K562 (cell line): ENCODE data around the gene DPP9. TPM values are rescaled to one million over a fixed set of nuclear protein-coding genes. Genes with fewer than 3 reads are reported as not detected.

Experiments used
- ATAC-seq: fragments of 200-7000 bp; cut with Tn5 transposase; 3 replicates; pipeline ENCODE4 v1.9.1; 2020; ENCODE audit warnings: moderate library complexity
- BruUV-seq: library from RNA; stranded (reverse); fragments of 400-500 nt; replicated peaks from 2 replicates; lab custom pipeline; 2021; lab: Mats Ljungman, UMichigan
- CTCF ChIA-PET: fragments of 300-600 bp; formaldehyde crosslinking; extraction: SDS; loops from one replicate; lab custom pipeline; 2021; ENCODE audit warnings: low intra/inter-chr PET ratio; lab: Yijun Ruan, JAX
- POLR2A ChIA-PET: fragments of 300-600, 350-650 bp; sonication (Branson Sonifier 250); formaldehyde crosslinking; extraction: SDS; loops from one replicate; lab custom pipeline; 2021; ENCODE audit warnings: antibody characterized with exemption, inconsistent platforms; lab: Yijun Ruan, JAX
- DNase-seq, 4 experiments: peaks; one replicate each; pipeline versions ENCODE4 v3.0.0 to v3.0.0-alpha.2; 2011 to 2018; ENCODE audit warnings: low spot score in 3 of 4, mixed read lengths in 3 of 4; ENCODE audit errors: extremely low read depth in 1 of 4
- FAIRE-seq: peaks from 2 replicates; lab custom pipeline; 2011; peaks lifted over from hg19 to GRCh38; lab: Jason Lieb, UNC
- H2AFZ ChIP-seq: 2 replicates; pipeline ENCODE4 v1.6.0; 2011; ENCODE audit warnings: low read depth, low read length, control low read depth, inconsistent platforms
- H3K27ac ChIP-seq: fragments of 200-600 bp; 3 replicates; pipeline ENCODE4 v1.8.0; 2011; ENCODE audit warnings: low read depth, mild to moderate bottlenecking, control low read depth, inconsistent platforms, low read length, moderate library complexity, mixed read lengths; ENCODE audit errors: extremely low read depth
- H3K27me3 ChIP-seq, 2 experiments: fragments of 300-600 bp in 1 of 2; 2 replicates in 1 of 2; 3 replicates in 1 of 2; pipeline versions ENCODE4 v1.6.0 to v1.8.0; 2011; ENCODE audit warnings: inconsistent platforms in 2 of 2, low read length in 2 of 2, mild to moderate bottlenecking in 1 of 2, mixed read lengths in 1 of 2, moderate library complexity in 1 of 2; ENCODE audit not compliant: control insufficient read depth in 2 of 2, insufficient read depth in 2 of 2
- H3K36me3 ChIP-seq: fragments of 300-600 bp; 3 replicates; pipeline ENCODE4 v1.8.0; 2011; ENCODE audit warnings: mild to moderate bottlenecking, low read length, inconsistent platforms; ENCODE audit not compliant: control insufficient read depth, insufficient read depth
- H3K4me1 ChIP-seq, 2 experiments: fragments of 200-600 bp in 1 of 2; replicated peaks in 1 of 2; 2 replicates in 1 of 2; 3 replicates in 1 of 2; pipeline versions ENCODE4 v1.5.1 to v1.8.0; 2011; ENCODE audit warnings: inconsistent platforms in 2 of 2, low read length in 2 of 2, mild to moderate bottlenecking in 1 of 2, mixed read lengths in 1 of 2, moderate library complexity in 1 of 2; ENCODE audit not compliant: control insufficient read depth in 2 of 2, insufficient read depth in 2 of 2
- H3K4me2 ChIP-seq: 2 replicates; pipeline ENCODE4 v1.6.1; 2011; ENCODE audit warnings: low read length, control low read depth, inconsistent platforms, mixed read lengths; ENCODE audit not compliant: insufficient read depth
- H3K4me3 ChIP-seq: fragments of 200-600 bp; sonication (generic), shearing (Covaris generic); 2 replicates; pipeline ENCODE4 v1.5.1; 2016; ENCODE audit warnings: control low read depth, inconsistent platforms
- H3K79me2 ChIP-seq: fragments of 200-600 bp; 3 replicates; pipeline ENCODE4 v1.8.0; 2011; ENCODE audit warnings: low read length, inconsistent platforms; ENCODE audit not compliant: control insufficient read depth, insufficient read depth
- H3K9ac ChIP-seq, 2 experiments: 2 replicates each; pipeline versions ENCODE4 v1.6.0 to v1.6.1; 2011; ENCODE audit warnings: low read depth in 2 of 2, low read length in 2 of 2, control low read depth in 1 of 2, inconsistent platforms in 1 of 2, mild to moderate bottlenecking in 1 of 2, mixed read lengths in 1 of 2; ENCODE audit not compliant: insufficient read depth in 1 of 2
- H3K9me1 ChIP-seq: one replicate; pipeline ENCODE4 v1.6.0; 2011; ENCODE audit warnings: inconsistent platforms, mild to moderate bottlenecking, low read length, moderate library complexity; ENCODE audit not compliant: control insufficient read depth, insufficient read depth
- H3K9me3 ChIP-seq: replicated peaks from 2 replicates; pipeline ENCODE4 v1.5.1; 2011; ENCODE audit warnings: low read depth, low read length, inconsistent platforms; ENCODE audit not compliant: control insufficient read depth, insufficient read depth
- H4K20me1 ChIP-seq: replicated peaks from 2 replicates; pipeline ENCODE4 v1.6.1; 2011; ENCODE audit warnings: low read length, inconsistent platforms, mixed read lengths; ENCODE audit not compliant: control insufficient read depth, insufficient read depth
- CHD4 ChIP-seq: fragments of 200-600 bp; sonication (generic); IDR thresholded peaks from 3 replicates; pipeline ENCODE4 v1.6.1; 2012; ENCODE audit warnings: low read depth, mild to moderate bottlenecking, mixed read lengths, low read length, inconsistent platforms; ENCODE audit not compliant: insufficient read depth, insufficient replicate concordance, poor library complexity, severe bottlenecking
- E2F8 ChIP-seq: fragments of 450-650 bp; IDR thresholded peaks from 2 replicates; pipeline ENCODE4 v1.7.1; 2018; ENCODE audit warnings: mild to moderate bottlenecking, low read depth; ENCODE audit not compliant: partially characterized antibody
- GTF2F1 ChIP-seq: IDR thresholded peaks from 2 replicates; pipeline ENCODE4 v1.6.1; 2011; ENCODE audit warnings: low read depth, low read length, improper control_type of control experiment
- PBX2 ChIP-seq, 2 experiments: IDR thresholded peaks in 1 of 2; conservative IDR thresholded peaks in 1 of 2; 2 replicates each; pipeline ENCODE4 v1.6.1; 2016; ENCODE audit warnings: low read depth in 2 of 2, mild to moderate bottlenecking in 1 of 2, missing compliant biosample characterization in 1 of 2, missing genetic modification characterization in 1 of 2, moderate library complexity in 1 of 2
- SRSF3 ChIP-seq: fragments of 200-400 bp; formaldehyde crosslinking; IDR thresholded peaks from 2 replicates; pipeline ENCODE4 v1.6.1; 2016; ENCODE audit warnings: mild to moderate bottlenecking, low read length, moderate library complexity; ENCODE audit not compliant: insufficient read depth
- ZNF318 ChIP-seq, 2 experiments: fragments of 450-650 bp; IDR thresholded peaks; 2 replicates each; pipeline ENCODE4 v1.6.1; 2016; ENCODE audit warnings: mild to moderate bottlenecking in 2 of 2, borderline replicate concordance in 1 of 2, low read depth in 1 of 2, moderate library complexity in 1 of 2
- WGBS: fragments of 100-300 bp; shearing (Covaris generic); methylation state at CpG from one replicate; pipeline ENCODE4 v1.1.6; 2016; ENCODE audit warnings: low coverage, mixed read lengths; ENCODE audit not compliant: insufficient coverage; ENCODE audit errors: missing lambda C conversion rate; 5-methylcytosine and 5-hydroxymethylcytosine counted together
- in situ Hi-C: fragments of 300-500 bp; cut with MboI; formaldehyde crosslinking; loops from 4 replicates; pipeline ENCODE4 v1.15.0; 2018; ENCODE audit warnings: inconsistent platforms, mixed read lengths
- intact Hi-C: fragments of 100-400 bp; cut with micrococcal nuclease; formaldehyde crosslinking; loops from 2 replicates; pipeline ENCODE4 v1.14.2; 2022
- polyA plus RNA-seq, 8 experiments: library from polyadenylated mRNA; depleted of rRNA in 4 of 8; stranded (reverse) in 5 of 8; unstranded in 3 of 8; fragments of >200 nt; fragmentation: Nextera tagmentation in 2 of 8; fragmentation: Illumina TruSeq in 1 of 8; extraction: Ambion mirVana in 2 of 8; extraction: Trizol in 1 of 8; gene quantifications; 2 replicates each; pipeline versions ENCODE4 v1.2.1 to v1.2.3, GENCODE V29; 2011 to 2014; ENCODE audit warnings: inconsistent platforms in 1 of 8, missing spikeins in 1 of 8
- total RNA-seq, 7 experiments: library from RNA; depleted of rRNA in 6 of 7; stranded (reverse); fragments of >200 nt in 6 of 7; fragmentation: Illumina TruSeq in 2 of 7; extraction: Trizol in 2 of 7; gene quantifications; 2 replicates each; pipeline versions ENCODE4 v1.2.1 to v1.2.3, GENCODE V29; 2011 to 2021; ENCODE audit warnings: low replicate concordance in 1 of 7

DPP9 gene
- total and polyA plus RNA-seq, 9 of the 15 experiments (the other 6 are each of a cell fraction or from before 2014, with no cell fraction given), result 0.90 to 66.7 (median 24.5) TPM

GRCh38 chr19:4701557-4701956 is 22.1 kb downstream of the DPP9 start:
- POLR2A ChIA-PET, result interaction anchor here (0.6 kb wide), 1 partner anchor 15 kb away, joined by 5 read pairs; no protein-coding TSS in a partner anchor
- H3K36me3 ChIP-seq, result peaks cover 85% of the 10 kb centered on the region; the same call in 2 of the 3 replicates
- TF ChIP-seq GTF2F1 (no peak), CHD4 (no peak), E2F8 (no peak), SRSF3 (no peak), PBX2 (CRISPR knock-in tag; IDR thresholded peaks at IDR 0.05; ENCODE audit: low read depth) (no peak), PBX2 (tag; conservative IDR thresholded peaks at IDR 0.05; ENCODE audit: low read depth) (no peak), ZNF318 (IDR thresholded peaks at IDR 0.05; ENCODE audit: borderline replicate concordance in 1 of 2, low read depth in 1 of 2) (no peak)

More at GRCh38 chr19:4701557-4701956, 22.1 kb downstream of the DPP9 start:
- H3K4me1 ChIP-seq, result peaks cover 0 to 13% of the 10 kb centered on the region in 2 experiments; a peak in 1 of 5 replicates
- ATAC-seq (no peak), FAIRE-seq (no peak), DNase-seq (no peak)
- no peaks in the 10 kb centered on the region for H3K79me2 ChIP-seq
- CTCF ChIA-PET, result no interaction called here
- 97% methylated on average over 8 of the region's 8 CpGs for WGBS
- no peak overlapping the region for H3K4me3 ChIP-seq
- no peaks in the 10 kb centered on the region for H3K27me3 ChIP-seq
- no TSS peak for BruUV-seq
- no peaks in the 10 kb centered on the region for H3K9me3 ChIP-seq
- no peak overlapping the region for H2AFZ ChIP-seq
- H4K20me1 ChIP-seq, result no peaks in the 10 kb centered on the region
- in situ Hi-C loops, result no loop called here
- H3K9me1 ChIP-seq, result no peaks in the 10 kb centered on the region
- no peak overlapping the region; a peak in 1 of 4 replicates for H3K9ac ChIP-seq
- H3K27ac ChIP-seq, result no peak overlapping the region
- intact Hi-C loops, result no loop called here
- no peak overlapping the region for H3K4me2 ChIP-seq
